HG02884 (cell line): Measurements from ENCODE around the gene PRR18.
A peak's percentile ranks its signal among the peaks of the same experiment; 100 is the strongest.
"Not testable (repeated sequence)": the region's sequence is repeated elsewhere in the genome, so short reads cannot be mapped to it uniquely, and the experiment has no call there.

Source experiments
- ATAC-seq: cut with Tn5 transposase; IDR thresholded peaks from one replicate; pipeline ENCODE4 v1.9.1; 2021; ENCODE audit warnings: mild to moderate bottlenecking, moderate library complexity; ENCODE audit not compliant: unreplicated experiment

PRR18 gene, protein sequence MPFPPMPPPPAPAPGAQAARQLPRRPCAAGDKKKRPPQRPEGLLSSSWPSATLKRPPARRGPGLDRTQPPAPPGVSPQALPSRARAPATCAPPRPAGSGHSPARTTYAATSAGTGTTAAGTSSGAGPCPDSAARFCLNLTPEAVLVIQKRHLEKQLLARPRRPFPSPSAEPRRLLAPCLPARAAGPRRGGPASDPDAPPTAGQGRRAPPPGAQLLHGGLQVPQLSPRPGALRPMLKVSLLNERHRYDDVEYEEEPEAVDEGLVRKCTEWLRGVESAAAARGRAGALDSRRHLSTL

DNA sequence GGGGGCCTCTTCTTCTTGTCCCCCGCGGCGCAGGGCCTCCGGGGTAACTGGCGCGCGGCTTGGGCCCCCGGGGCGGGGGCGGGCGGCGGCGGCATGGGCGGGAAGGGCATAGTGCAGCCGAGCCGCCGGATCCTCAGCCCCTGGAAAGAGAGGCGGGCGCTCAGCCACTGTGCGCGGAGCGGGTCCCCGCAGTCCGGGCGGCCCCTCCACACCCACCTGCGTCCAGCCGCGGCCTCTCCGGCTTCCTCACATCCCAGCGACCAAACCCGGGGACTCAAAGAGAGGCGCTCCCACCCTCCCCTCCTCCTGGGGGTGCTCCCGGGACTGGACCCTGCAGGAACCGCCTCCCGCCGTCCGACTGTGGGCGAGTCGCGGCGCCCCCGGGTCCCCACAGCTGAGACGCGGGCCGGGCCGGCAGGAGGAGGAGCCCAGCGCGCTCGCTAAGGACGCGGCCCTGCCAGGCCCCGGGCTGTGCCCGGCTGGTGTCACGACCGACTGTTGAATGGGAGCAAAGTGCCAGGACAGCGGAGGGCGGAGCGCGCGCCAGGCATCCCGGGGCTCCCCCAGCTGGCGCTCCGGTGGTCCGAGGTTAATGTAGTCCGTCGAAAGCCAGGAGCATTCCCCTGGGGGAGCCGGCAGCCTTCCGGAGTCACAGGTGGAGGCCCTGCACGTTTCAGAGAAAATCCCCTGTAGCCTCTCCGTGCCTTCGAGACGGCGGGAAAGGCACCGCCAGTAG is at the start of gene PRR18:
Gene PRR18, minus strand, starts transcription at position 360 of the 736 bp plus-strand sequence. Its CDS starts 250 bp downstream, at position 110.
- peak; percentile 48 for ATAC-seq

DNA sequence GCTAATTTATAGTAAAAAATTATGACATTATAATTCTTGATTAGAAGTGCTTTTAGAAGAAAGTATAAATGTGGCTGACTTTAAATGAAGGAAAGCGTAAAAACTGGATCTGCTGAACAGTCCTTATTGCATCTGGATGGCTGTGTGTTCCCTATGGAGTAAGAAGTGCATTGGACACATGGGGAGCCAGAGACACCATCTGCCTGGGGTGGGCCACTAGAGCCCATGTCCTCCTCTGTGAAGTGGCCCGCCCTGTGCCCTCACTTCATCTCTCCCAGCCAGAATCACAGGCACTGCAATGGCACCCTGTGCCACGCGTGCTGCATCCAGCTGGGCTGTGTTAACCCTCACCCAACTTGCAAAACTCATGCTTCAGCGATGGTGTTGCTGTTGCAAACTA is 47.4 kb upstream of the PRR18 start:
- no peak for ATAC-seq

DNA sequence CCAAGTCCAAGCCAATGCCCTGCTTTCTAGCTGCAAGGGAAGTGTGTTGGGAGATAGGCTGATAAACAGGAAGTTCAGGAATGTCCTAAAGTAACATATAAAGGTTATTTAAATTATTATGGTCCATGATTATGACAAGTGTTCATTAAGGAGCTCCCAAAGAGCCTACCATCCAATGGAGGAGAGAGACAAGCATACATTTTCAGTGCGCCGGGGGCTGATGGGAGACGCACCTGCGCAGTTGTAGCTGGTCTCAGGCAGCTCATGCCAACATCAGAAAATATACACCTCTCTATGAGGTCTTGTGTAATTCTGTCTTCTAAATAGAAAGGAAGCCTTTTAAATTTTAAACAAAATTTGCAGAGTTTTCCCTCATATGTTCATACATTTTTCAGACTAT is 46.8 kb upstream of the PRR18 start:
- no peak for ATAC-seq

DNA sequence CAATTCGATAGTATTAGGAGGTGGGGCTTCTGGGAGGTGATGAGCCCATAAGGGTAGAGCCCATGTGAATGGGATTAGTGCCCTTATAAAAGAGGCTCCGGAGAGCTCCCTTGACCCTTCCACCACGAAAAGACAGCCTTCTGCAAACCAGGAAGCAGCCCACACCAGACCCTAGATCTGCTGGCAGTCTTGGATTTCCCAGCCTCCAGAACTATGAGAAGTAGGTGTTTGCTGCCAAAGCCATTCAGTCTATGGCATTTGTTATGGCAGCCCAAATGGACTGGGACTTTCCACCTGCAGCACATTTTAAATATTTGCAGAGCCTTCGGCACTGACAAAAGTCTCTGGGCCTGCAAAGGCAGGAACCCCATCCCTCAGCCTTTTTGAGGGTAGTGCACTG is 46.0 kb upstream of the PRR18 start:
- no peak for ATAC-seq

DNA sequence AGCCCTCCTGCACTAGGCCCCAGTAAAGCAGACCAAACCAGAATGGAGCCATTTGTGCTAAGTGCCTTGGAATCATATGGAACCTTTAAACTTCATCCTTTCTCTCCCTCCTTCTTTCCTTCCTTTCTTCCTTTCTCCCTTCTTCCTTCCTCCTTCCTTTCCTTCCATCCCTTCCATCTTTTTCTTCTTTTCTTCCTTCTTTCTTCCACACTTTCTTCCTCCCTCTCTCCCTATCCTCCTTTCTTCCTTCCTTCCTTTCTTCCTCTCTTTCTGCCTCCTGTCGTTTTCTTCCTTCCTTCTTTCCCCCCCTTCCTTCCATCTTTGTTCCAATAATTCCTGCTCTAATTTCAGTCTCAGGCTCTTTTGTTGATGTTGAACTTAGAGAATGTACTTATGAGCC is 45.3 kb upstream of the PRR18 start:
- no peak for ATAC-seq

DNA sequence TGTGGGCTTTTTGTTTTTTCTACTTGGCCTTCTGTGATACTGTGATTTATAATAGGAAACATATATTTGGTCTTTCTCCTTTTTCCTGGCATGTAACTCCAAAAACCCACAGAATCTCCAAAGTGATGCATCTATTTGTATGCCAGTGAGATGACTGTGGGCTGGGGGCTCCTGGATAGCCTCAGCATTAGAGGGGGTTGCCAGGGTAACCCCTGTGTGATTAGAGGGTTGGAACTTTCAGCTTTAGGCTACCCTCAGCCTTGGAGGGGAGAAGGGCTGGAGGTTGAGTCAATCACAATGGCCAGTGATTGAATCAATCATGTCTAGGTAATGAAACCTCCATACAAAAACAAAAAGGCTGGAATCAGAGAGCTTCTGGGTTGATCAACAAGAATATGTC is 44.7 kb upstream of the PRR18 start:
- ATAC-seq, result no peak

DNA sequence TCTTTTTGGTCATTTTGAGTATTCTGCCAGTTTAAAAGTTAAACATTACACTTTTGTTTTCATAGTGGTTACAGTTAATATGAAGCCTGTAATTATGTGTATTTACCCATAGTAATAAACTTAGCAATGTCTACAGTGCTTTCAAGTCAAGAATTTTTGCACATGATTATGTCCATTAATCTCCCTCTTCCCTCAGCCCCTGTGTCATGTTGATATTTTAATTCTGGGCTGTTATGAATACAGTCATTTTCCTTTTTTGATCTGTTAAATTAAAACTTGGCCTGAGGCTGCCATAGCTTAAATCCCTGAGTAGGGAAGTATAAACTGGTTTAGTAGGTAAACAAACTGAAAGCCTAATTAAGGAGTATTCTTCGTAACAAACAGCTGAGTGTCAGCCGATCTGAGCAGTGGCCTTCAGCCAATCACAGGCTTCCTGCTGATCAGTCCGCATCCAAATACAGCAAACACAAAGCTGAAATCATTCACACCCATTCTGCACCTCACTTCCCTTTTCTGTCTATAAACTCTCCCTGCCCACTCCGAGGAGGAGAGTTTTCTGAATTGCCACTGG is 43.6 kb upstream of the PRR18 start:
- ATAC-seq, result peak; percentile 97

DNA sequence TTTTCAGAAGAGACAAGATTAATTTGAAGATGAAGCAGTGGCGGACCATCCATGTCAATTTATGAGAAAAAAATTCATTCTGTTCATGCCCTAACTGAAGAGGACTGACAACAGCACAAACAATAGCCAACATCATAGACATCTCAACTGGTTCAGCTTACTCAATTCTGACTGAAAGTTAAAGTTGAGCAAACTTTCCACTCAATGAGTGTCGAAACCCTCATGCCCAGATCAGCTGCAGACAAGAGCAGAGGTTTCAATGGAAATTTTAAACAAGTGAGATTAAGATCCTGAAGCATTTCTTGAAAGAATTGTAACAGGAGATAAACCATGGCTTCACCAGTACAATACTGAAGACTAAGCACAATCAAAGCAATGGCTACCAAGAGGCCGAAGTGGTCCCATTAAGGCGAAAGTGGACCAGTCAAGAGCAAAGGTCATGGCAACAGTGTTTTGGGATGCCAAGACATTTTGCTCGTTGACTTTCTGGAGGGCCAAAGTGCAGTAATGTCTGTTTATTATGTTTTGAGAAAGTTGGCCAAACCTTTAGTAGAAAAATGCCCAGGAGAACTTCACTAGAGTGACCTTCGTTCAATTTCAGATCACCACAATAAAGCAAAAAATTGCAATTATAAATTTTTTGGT is 40.2 kb upstream of the PRR18 start:
- no peak for ATAC-seq

DNA sequence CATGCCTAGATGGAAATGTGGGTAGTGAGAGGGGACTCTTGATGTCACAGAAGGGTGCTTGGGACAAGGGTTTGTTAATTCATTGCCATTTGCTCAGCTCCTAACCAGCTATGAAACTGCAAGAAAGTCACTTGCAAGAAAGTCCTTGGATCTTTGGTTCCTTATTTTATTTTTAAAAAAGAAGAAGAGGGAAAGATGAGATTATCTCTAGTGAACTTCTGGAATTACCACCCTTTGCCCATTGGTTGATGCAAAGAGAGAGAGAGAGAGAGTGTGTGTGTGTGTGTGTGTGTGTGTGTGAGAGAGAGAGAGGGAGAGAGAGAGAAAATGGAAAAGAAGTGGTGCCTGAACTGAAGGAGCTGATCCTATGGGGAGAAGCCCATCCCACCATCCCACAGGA is 38.8 kb upstream of the PRR18 start:
- no peak for ATAC-seq

DNA sequence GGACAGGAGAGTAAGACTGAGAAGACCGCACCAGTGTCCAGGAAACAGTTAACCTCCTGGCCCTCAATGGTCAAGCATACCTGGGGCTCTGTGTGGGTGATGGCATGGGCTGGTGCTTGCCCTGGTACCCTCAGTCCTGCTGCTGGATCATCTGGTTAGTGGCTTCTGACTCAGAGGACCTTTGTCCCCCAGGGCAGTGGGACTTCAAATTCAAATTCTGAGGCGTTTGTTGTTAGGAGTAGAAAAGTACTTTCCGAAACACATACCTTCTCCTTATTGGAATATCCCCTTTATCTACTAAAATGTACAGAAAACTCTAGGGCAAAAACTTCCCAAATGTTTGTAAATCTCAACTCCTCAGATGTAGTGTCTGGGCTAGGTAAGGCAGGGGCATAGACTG is 38.3 kb upstream of the PRR18 start:
- no peak for ATAC-seq

DNA sequence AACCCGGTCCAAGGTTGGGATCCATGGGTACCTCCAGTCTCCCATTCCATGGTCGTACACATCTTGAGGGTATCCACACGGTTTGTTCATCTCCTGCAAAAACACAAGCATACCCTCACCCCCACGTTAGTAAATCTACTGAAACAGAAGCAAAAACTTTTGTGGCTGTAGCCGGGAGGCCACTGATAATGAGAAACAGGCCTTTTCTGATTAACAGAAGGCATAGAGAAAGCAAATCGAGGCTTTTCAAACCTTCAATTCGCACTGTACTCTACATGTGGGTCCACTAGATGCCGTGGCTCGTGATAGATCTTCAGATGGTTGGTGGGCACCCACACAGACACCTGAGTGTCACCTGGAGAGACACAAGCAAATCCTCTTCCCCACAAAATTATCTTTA is 37.5 kb upstream of the PRR18 start:
- not testable (repeated sequence) for ATAC-seq

DNA sequence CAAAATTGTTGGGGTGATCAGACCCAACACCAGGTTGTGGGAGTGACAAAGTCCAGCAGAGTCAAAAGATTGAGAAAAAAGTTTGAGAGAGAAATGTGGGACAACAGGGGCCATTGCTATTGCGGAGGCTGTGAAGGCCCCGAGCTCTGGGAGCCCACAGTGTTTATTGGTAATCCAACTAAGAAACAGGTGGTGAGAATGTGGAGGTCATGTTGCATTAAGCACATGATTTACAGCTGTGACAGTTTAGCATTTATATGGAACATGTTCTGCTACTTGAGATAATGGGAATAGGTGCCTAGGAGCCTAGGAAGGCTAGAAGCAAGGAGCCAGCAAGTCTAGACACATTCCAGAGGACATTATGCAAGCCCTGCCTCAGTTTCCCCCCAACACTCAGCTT is 36.7 kb upstream of the PRR18 start:
- not testable (repeated sequence) for ATAC-seq

DNA sequence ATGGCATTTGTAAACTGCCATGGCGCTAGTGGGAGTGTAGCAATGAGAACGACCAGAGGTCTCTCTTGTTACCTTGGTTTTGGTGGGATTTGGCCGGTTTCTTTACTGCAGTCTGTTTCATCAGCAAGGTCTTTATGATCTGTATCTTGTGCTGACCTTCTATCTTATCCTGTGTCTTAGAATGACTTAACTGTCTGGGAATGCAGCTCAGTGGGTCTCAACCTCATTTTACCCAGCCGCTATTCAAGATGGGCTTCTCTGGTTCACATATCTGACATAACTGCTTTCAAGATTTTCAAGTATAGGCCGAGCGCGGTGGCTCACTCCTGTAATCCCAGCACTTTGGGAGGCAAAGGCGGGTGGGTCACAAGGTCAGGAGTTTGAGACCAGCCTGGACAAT is 36.0 kb upstream of the PRR18 start:
- no peak for ATAC-seq

DNA sequence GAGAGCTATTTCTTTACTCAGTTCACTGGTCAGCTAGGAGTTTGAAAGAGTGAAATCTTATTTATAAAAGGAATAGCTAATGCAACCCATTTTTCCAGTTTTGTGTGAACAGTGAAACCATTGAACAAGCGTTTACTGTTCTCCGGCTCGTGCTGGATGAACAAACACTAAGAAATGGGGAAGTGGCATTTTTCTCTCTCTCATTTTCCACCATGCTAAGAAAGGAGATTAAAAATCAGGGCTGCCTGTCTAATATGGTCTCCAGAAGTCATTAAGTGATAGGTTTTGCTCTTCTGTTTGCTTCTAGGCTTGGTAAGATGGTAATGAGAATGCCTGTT is 34.9 kb upstream of the PRR18 start:
- peak; percentile 28 for ATAC-seq

DNA sequence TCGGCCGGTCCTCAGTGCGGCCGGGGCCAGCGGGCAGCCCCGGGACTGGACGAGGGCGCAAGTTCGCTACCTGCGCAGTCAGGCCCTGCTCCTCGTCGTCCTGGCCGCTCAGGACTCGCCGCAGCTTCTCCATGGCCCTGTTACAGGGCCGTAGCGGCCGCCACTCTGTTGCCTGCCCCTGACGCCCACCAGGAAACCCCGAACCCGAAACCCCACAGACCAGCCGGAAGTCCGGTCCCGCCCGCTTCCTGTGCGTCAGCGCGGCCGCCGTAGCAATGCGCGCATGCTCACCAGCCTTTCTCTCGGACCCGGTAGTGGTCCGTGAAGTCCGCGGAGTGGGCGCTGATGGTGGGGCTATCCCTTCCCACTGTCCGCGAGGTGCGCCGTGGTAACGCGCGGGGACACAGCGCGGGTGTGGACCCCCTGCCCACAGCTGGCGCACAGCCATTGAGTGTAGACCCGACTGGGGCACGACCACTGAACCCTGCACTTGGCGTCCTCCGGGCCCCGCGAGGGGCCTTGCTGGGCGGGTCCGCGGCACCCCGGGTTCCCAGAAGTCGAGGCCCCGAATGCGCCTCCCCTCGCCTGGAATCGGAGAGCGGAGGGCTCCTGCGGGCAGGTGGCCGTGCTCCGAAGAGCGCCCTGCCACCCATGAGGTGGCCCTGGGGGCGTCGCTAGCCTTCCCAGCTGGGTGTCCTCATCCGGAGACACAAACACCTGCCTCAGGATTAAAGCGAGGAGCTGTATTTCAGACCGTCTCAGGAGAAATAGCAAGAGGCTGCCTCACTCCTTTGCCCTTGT is 34.4 kb upstream of the PRR18 start, which contains the start of gene SFT2D1:
Gene SFT2D1, minus strand, starts transcription at position 197 of the 801 bp plus-strand sequence. Its CDS starts 64 bp downstream, at position 133.
- peak; percentile 91 for ATAC-seq

DNA sequence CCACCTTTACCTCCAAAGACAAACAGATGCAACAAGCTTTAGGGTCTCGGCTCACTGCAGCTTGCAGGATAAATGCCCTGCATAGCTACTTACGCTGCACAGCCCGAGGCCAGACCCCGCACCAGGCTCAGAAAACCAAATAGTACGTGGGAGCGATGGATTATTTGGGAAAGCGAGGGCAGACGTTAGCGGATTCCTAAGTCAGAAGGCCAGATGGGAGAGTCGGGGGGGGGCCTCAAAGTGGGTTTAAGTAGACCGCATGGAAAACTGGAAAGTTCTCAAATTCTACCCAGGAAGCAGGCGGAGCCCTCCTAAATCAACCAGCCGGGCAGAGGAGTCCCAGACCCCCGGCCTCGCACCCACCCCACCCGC is 33.8 kb upstream of the PRR18 start:
- ATAC-seq, result no peak

DNA sequence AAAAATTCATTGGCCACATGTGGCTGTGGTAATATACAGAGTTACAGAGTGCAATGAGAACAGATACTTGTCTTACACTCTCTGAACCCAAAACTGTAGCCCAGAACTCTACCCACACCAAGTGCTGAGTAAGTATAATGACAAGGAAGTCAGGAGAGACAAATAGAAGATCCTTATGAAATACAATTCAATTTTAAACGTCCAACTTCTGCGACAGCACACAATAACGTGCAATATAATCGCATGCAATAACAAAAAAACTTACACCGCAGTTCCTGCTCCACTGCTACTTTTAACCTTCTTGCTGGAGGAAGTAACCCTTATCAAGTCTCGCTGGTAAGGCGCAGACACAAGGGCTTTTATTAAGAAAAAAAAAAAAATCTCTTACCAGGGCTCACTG is 33.3 kb upstream of the PRR18 start:
- no peak for ATAC-seq

DNA sequence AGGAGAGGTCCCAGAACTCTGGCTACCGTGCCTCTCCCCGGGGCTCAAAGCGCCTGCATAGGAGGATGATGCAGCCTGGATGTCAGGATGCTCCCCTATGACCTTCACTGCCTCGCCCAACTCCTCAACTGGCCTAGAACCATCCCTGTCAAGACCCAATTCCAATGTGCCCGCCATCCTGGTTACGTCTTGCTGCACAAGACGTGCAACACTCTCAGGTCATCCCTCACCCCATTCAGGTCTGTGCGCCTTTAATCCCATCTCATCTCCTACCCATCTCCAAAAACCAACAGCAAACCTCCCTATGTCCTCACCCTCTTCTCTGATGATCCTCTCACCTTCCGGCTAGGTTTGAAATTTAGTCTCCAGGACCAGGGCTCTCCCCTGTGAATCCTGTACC is 30.7 kb upstream of the PRR18 start:
- ATAC-seq, result no peak

DNA sequence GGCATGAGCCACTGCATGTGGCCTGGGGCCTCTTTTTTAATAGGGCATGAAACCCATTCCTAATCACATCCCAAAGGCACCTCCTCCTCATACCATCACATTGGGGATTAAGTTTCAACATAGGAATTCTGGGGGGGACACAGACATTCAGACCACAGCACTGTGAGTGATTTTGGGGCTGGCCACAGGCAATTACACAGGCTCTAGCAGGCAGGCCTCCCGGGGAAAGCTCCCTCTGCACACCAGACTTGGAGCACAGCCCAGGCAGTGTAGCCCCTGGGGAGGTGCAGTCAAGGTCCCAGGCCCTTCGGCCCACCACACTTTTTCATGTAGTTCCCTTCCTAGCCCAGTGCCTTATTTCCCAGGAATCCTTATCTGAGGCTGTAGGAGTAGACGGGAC is 28.7 kb upstream of the PRR18 start:
- no peak for ATAC-seq

DNA sequence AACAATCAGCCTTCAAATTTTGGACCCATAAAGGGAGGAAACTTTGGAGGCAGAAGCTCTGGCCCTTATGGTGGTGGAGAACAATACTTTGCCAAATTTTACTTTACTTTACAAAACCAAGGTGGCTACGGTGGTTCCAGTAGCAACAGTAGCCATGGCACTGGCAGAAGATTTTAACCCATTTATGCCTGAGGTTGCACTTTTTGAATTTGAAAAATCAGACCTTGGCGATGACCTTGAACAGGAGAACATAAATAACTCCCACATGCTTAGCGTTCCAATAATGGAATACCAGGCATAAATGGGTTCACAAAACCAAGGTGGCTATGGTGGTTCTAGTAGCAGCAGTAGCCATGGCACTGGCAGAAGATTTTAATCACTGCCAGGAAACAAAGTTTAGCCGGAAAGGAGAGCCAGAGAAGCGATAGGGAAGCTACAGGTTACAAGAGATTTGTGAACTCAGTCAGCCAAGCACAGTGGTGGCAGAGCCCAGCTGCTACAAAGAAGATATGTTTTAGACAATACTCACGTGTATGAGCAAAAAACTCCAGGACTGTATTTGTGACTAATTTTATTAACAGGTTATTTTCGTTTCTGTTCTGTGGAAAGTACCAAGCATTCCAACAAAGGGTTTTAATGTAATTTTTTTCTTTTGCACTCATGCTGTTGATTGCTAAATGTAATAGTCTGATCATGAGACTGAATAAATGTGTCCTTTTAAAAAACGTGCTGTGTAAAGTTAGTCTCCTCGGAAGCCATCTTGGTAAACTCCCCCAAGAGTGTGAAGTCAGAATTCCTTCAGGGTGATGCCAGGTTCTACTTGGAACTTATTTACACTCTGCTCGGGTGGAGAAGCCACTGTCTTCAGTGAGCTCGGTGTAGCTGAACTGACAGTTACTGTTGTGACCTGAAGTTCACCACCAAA is 27.4 kb upstream of the PRR18 start:
- ATAC-seq, result peak; percentile 38
